Hematopoietic multipotent progenitor cell treated with erythropoietin and hydrocortisone succinate and interleukin-3 and kit ligand, for 8 days (in vitro differentiated cells): ENCODE data around the gene KIF13A.

Experiments
- DNase-seq: peaks from one replicate; pipeline ENCODE4 v3.0.0-alpha.2; 2015

Gene KIF13A

GRCh38 chr6:17839513-17840223 lies 147.8 kb downstream of the KIF13A start:
- DNase-seq = no peak

- DNase-seq = no peak
Measured at GRCh38 chr6:17836293-17836692, 151.1 kb downstream of the KIF13A start.

- no peak for DNase-seq
Measured at GRCh38 chr6:17835784-17836183, 151.7 kb downstream of the KIF13A start.

GRCh38 chr6:17831135-17831534 lies 156.3 kb downstream of the KIF13A start:
- no peak for DNase-seq

- DNase-seq = no peak
Measured at GRCh38 chr6:17829905-17830304, 157.5 kb downstream of the KIF13A start.

- no peak for DNase-seq
Measured at GRCh38 chr6:17828149-17828548, 159.3 kb downstream of the KIF13A start.

- no peak for DNase-seq
Measured at GRCh38 chr6:17826301-17826700, 161.1 kb downstream of the KIF13A start.

- peak; percentile 63 for DNase-seq
Measured at GRCh38 chr6:17820055-17820454, 167.4 kb downstream of the KIF13A start.

- no peak for DNase-seq
Measured at GRCh38 chr6:17817763-17818162, 169.7 kb downstream of the KIF13A start.

- no peak for DNase-seq
Measured at GRCh38 chr6:17816921-17817611, 170.4 kb downstream of the KIF13A start.

- no peak for DNase-seq
Measured at GRCh38 chr6:17813542-17813941, 173.9 kb downstream of the KIF13A start.

GRCh38 chr6:17812311-17812710 lies 175.1 kb downstream of the KIF13A start:
- no peak for DNase-seq

- DNase-seq = no peak
Measured at GRCh38 chr6:17808609-17809008, 178.8 kb downstream of the KIF13A start.

- peak; percentile 73 for DNase-seq
Measured at GRCh38 chr6:17807431-17807830, 180.0 kb downstream of the KIF13A start.

GRCh38 chr6:17803409-17803808 lies 184.0 kb downstream of the KIF13A start:
- no peak for DNase-seq

- no peak for DNase-seq
Measured at GRCh38 chr6:17798477-17799154, 188.8 kb downstream of the KIF13A start.

- DNase-seq = no peak
Measured at GRCh38 chr6:17790489-17790888, 196.9 kb downstream of the KIF13A start.

- DNase-seq = no peak
Measured at GRCh38 chr6:17785094-17785787, 202.2 kb downstream of the KIF13A start.

- DNase-seq = no peak
Measured at GRCh38 chr6:17780061-17780460, 207.4 kb downstream of the KIF13A start.

GRCh38 chr6:17771609-17772008 lies 215.8 kb downstream of the KIF13A start:
- no peak for DNase-seq

- DNase-seq = no peak
Measured at GRCh38 chr6:17768881-17769280, 218.6 kb downstream of the KIF13A start.

GRCh38 chr6:17768388-17768787 lies 219.0 kb downstream of the KIF13A start:
- DNase-seq = peak; percentile 20

- DNase-seq = no peak
Measured at GRCh38 chr6:17762651-17763050, 224.8 kb downstream of the KIF13A start.
